SK-N-MC (cell line): Measurements from ENCODE around the gene MMP20.

Source experiments
- EZH2 ChIP-seq: fragments of 200-600 bp; sonication (generic); IDR thresholded peaks from one replicate; pipeline ENCODE4 v1.6.1; 2017; ENCODE audit warnings: antibody characterized with exemption
- POLR2AphosphoS5 ChIP-seq: IDR thresholded peaks from 2 replicates; pipeline ENCODE4 v1.6.1; 2012; ENCODE audit warnings: mild to moderate bottlenecking, low read depth, low read length, borderline replicate concordance

DNA sequence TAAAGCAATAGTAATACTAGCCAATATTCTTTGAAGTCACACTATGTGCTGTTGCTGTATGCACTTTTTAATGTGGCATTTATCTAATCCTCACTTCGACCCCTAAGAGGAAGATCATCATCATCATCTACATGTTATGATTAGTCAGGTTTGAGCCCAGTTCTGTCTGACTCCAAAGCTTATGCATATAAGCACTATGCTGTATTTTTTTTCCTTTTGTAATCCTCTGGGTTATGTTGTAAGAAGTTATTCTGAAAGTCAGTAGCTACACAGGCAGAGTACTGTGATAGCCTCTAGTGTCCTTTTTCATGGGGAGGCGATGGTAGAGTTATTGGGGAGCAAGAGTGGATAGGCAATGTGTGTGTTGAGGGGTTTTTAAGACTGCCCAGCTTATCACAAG lies 11.1 kb downstream of the MMP20 start:
- TF ChIP-seq EZH2 (no peak), POLR2AphosphoS5 (no peak)
